Measurements from ENCODE around the gene WWOX.

Gene WWOX

GRCh38 chr16:78566397-78567073, 467.1 kb downstream of the WWOX start:
- no peak for DNase-seq (ENCODE audit: low read depth)
- no peak for TF ChIP-seq CTCF (IDR thresholded peaks at IDR 0.05; ENCODE audit: control insufficient read depth, extremely low read depth, insufficient read depth)
- no peak overlapping the region for H3K4me3 ChIP-seq (ENCODE audit: low read depth, low read length)

GRCh38 chr16:78570399-78571141, 471.1 kb downstream of the WWOX start:
- no peak for DNase-seq (ENCODE audit: low read depth)
- no peak for TF ChIP-seq CTCF (IDR thresholded peaks at IDR 0.05; ENCODE audit: control insufficient read depth, extremely low read depth, insufficient read depth)
- no peak overlapping the region for H3K4me3 ChIP-seq (ENCODE audit: low read depth, low read length)

- H3K4me3 ChIP-seq (ENCODE audit: low read depth, low read length), result no peak overlapping the region
- no peak for TF ChIP-seq CTCF (IDR thresholded peaks at IDR 0.05; ENCODE audit: control insufficient read depth, extremely low read depth, insufficient read depth)
- no peak for DNase-seq (ENCODE audit: low read depth)
These were observed 472.0 kb downstream of the WWOX start for GRCh38 chr16:78571434-78571833.

GRCh38 chr16:78571898-78572358, 472.5 kb downstream of the WWOX start:
- H3K4me3 ChIP-seq (ENCODE audit: low read depth, low read length), result no peak overlapping the region
- TF ChIP-seq CTCF (IDR thresholded peaks at IDR 0.05; ENCODE audit: control insufficient read depth, extremely low read depth, insufficient read depth), result no peak
- no peak for DNase-seq (ENCODE audit: low read depth)

- no peak overlapping the region for H3K4me3 ChIP-seq (ENCODE audit: low read depth, low read length)
- no peak for TF ChIP-seq CTCF (IDR thresholded peaks at IDR 0.05; ENCODE audit: control insufficient read depth, extremely low read depth, insufficient read depth)
- no peak for DNase-seq (ENCODE audit: low read depth)
These were observed 475.1 kb downstream of the WWOX start for GRCh38 chr16:78574571-78574970.

- DNase-seq (ENCODE audit: low read depth), result no peak
- H3K4me3 ChIP-seq (ENCODE audit: low read depth, low read length), result no peak overlapping the region
- no peak for TF ChIP-seq CTCF (IDR thresholded peaks at IDR 0.05; ENCODE audit: control insufficient read depth, extremely low read depth, insufficient read depth)
These were observed 477.5 kb downstream of the WWOX start for GRCh38 chr16:78576941-78577340.

Data from LNCaP clone FGC (cell line).